Ectodermal cell (in vitro differentiated cells): ENCODE results near the gene XDH.

Source experiments
- H3K27ac ChIP-seq: 2 replicates; pipeline ENCODE4 v1.7.0; 2013; ENCODE audit warnings: mild to moderate bottlenecking, low read depth, low read length; ENCODE audit not compliant: insufficient read depth, poor library complexity, severe bottlenecking
- H3K27me3 ChIP-seq: 2 replicates; pipeline ENCODE4 v1.7.0; 2013; ENCODE audit warnings: mild to moderate bottlenecking, low read length; ENCODE audit not compliant: insufficient read depth, control insufficient read depth, poor library complexity, severe bottlenecking
- H3K36me3 ChIP-seq: one replicate; pipeline ENCODE4 v1.7.0; 2013; ENCODE audit warnings: low read length; ENCODE audit not compliant: control insufficient read depth, insufficient read depth
- H3K4me1 ChIP-seq: one replicate; pipeline ENCODE4 v1.7.0; 2013; ENCODE audit warnings: low read length; ENCODE audit not compliant: control insufficient read depth, insufficient read depth
- H3K4me3 ChIP-seq: 2 replicates; pipeline ENCODE4 v1.7.0; 2013; ENCODE audit warnings: low read depth, low read length, control low read depth; ENCODE audit not compliant: insufficient read depth
- H3K9me3 ChIP-seq: 2 replicates; pipeline ENCODE4 v1.7.0; 2013; ENCODE audit warnings: mild to moderate bottlenecking, low read length, moderate library complexity; ENCODE audit not compliant: control insufficient read depth
- WGBS, 2 experiments: methylation state at CpG; one replicate each; pipeline ENCODE4 v1.1.7; 2013; ENCODE audit warnings: missing lambda C conversion rate in 2 of 2; 5-methylcytosine and 5-hydroxymethylcytosine counted together

The XDH gene

DNA sequence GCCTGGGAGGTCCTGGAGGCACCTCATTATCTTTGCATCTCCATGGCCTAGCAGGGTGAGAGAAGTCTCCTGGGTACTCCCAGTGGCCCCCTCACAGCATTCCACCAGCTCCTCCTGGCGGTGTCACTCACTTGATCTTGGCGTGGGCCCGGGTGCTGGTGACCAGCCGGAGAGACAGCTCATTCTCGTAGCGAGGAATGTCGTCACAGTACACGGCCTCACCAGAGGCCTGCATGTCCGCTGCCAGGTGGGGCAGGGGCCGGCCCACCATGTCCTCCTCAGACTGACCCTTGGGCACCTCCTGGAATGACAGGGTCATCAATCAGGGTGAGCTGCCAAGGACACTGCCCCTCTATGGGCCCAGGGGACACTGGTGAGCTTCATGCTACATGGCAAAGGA is 42.4 kb downstream of the XDH start:
- Histone ChIP-seq H3K27me3 (no peaks in the 10 kb centered on the region), H3K36me3 (no peaks in the 10 kb centered on the region)
- WGBS, 2 experiments: 94 to 95% methylated on average over 10 of the region's 10 CpGs

DNA sequence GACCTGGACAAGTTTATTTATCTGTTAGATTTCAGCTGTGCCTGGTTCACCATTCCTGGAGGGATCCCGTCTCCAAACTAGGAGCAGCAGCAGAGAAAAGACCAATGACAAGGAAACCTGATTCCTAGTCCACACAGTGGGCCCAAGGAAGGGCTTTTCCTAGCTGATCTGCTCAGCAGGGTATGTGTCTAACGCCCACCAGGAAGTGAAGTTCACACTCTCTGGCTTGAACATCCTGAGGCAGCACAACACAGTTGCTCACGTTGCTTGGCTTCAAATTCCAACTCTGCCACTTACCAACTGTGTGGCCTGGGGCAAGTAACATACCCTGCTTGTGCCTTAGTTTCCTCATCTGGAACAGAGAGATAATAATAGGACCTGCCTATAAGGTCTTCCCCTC is 42.9 kb downstream of the XDH start:
- no peaks in the 10 kb centered on the region for H3K27me3 ChIP-seq
- H3K4me3 ChIP-seq: no peak overlapping the region
- no peaks in the 10 kb centered on the region for H3K9me3 ChIP-seq
- no peaks in the 10 kb centered on the region for H3K36me3 ChIP-seq
- H3K4me1 ChIP-seq: no peaks in the 10 kb centered on the region
- no peak overlapping the region for H3K27ac ChIP-seq
- 84 to 90% methylated on average over 3 of the region's 3 CpGs for WGBS, 2 experiments

More for the DNA sequence above, 42.4 kb downstream of the XDH start:
- Histone ChIP-seq H3K4me1 (no peaks in the 10 kb centered on the region), H3K9me3 (no peaks in the 10 kb centered on the region), H3K4me3 (no peak overlapping the region), H3K27ac (no peak overlapping the region)

DNA sequence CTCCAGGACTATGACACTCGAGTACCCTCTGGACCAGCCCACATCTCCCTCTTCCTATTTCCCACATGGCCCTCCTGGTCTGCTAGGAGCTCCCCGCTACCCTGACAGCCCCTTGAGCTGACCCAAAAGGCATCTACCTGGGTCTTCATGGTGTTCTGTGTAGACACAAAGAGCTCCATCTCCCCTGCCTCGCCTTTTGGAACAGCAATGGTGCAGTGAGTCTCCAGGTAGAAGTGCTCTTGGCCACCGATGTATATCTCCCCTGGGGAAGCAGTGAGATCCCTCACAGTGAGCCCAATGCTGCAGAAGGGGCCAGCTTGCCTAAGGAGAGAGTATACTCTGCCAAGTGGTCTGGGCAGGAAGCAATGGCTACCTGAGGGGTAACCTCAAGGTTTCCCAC is 47.8 kb downstream of the XDH start:
- 93 to 97% methylated on average over 4 of the region's 4 CpGs for WGBS, 2 experiments
- H3K27ac ChIP-seq: no peak overlapping the region

DNA sequence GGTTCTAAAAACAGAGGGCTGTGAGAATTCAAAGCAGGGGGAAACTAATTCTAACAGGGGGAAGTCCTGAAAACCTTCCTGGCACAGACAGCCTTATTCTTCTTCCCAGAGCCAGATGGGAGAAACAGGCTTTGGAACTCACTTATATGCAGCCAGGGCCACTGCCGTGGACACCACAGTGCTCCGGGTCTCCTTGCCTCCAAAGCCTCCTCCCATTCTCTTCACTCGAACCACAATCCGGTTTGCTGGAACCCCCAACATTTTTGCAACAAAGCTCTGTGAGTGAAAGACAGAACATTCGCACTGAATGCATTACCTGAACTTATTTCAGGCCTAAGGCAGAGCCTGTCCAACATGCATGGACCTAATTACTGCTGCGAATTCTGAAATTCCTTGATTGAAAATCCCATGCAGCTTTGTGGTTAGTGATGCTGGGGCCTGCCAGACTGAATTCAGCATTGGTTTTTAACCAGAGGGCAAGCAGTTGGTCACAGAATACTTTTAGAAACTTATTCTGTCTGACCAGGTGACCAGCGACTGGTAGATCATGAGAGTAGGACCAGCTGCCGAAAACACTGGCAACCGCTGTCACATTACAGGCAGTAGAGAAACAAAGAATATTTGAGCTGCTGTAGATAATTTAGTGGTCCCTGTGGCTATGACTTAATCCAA is 48.6 kb downstream of the XDH start:
- Histone ChIP-seq H3K4me1 (no peaks in the 10 kb centered on the region), H3K27me3 (no peaks in the 10 kb centered on the region), H3K4me3 (no peak overlapping the region), H3K36me3 (no peaks in the 10 kb centered on the region), H3K9me3 (no peaks in the 10 kb centered on the region), H3K27ac (no peak overlapping the region)
- 94 to 96% methylated on average over 9 of the region's 9 CpGs for WGBS, 2 experiments

More for the DNA sequence above, 47.8 kb downstream of the XDH start:
- H3K36me3 ChIP-seq: no peaks in the 10 kb centered on the region
- no peaks in the 10 kb centered on the region for H3K9me3 ChIP-seq
- no peaks in the 10 kb centered on the region for H3K4me1 ChIP-seq
- no peaks in the 10 kb centered on the region for H3K27me3 ChIP-seq
- H3K4me3 ChIP-seq: no peak overlapping the region

DNA sequence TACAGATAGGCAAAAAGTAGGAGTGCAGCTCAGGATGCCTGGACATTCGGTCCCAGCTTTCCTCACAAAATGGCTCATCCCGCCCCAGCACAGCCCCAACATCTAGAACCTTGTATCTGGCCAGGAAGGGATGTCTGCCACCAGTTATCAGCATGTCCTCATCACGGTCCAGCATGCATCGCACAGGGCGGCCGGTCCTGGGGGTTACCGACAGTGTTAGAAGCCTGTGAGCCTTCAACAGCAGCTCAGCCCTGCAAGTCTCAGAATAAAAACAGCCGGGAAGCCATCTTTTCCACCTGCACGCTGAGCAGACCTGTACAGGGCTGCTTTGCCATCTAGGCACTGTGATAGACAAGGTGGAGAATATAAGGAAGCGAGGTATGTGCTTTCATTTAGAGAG is 49.2 kb downstream of the XDH start:
- 92 to 94% methylated on average over 10 of the region's 10 CpGs for WGBS, 2 experiments
- Histone ChIP-seq H3K27me3 (no peaks in the 10 kb centered on the region), H3K36me3 (no peaks in the 10 kb centered on the region), H3K27ac (no peak overlapping the region), H3K4me1 (no peaks in the 10 kb centered on the region), H3K9me3 (no peaks in the 10 kb centered on the region), H3K4me3 (no peak overlapping the region)

DNA sequence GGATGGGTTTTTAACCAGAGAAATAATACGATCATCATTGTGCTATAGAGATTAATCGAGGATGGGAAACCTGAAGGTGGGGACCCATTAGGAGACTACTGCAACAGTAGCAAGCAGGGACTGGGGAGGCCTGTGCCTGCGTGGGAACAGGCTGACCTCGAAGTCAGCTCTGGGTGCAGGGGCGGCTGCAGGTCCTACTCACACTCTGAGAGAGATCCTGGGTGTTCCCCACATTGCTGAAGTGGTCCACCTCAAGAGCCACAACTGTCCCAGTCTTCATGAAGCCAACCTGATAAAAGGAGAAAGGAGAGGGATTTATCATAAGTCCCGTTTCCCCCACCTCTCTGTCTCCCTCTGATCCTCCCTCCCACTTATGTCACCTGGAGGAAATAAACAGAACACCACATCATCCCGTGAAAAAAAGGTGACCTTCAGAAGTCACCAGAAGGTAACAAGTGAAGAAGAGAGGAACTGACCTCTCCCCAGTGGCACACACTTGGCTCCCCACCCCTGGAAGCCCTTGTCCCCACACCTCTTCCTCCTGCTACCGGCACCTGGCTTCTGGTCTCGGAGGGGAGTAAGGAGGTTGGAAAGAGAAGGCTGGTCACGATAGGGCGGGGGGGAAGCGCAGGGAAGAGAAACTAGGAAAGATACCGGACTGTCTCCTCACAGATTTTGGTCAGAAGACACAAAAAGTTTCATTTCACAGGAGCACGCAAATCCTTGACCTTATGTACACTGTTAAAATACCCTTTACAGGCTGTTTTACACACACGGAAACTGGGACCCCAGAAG is 50.4 kb downstream of the XDH start:
- Histone ChIP-seq H3K9me3 (no peaks in the 10 kb centered on the region), H3K27me3 (no peaks in the 10 kb centered on the region), H3K36me3 (no peaks in the 10 kb centered on the region), H3K4me3 (no peak overlapping the region), H3K4me1 (no peaks in the 10 kb centered on the region), H3K27ac (no peak overlapping the region)
- WGBS, 2 experiments: 90 to 92% methylated on average over 13 to 14 of the region's 15 CpGs

DNA sequence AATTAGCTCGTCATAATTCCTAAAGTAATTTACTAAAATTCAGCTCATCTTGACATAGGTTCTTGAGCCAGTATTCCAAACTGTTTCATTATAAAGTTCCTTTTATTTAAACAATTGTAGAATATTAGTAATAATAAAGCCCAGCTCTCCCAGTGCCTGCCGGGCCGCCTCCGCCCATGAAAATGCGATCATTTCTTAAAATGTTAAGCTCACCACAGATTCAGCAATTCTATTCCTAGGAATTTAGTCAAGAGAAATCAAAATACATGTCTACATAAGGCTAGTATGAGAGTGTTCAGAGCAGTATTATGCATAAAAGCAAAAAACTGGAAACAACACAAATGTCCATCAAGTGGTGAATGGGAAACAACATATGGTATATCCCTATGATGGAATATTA is 52.0 kb downstream of the XDH start:
- Histone ChIP-seq H3K9me3 (no peaks in the 10 kb centered on the region), H3K4me1 (no peaks in the 10 kb centered on the region), H3K36me3 (no peaks in the 10 kb centered on the region), H3K4me3 (no peak overlapping the region), H3K27me3 (no peaks in the 10 kb centered on the region), H3K27ac (no peak overlapping the region)
- 94 to 99% methylated on average over 1 to 5 of the region's 5 CpGs for WGBS, 2 experiments

DNA sequence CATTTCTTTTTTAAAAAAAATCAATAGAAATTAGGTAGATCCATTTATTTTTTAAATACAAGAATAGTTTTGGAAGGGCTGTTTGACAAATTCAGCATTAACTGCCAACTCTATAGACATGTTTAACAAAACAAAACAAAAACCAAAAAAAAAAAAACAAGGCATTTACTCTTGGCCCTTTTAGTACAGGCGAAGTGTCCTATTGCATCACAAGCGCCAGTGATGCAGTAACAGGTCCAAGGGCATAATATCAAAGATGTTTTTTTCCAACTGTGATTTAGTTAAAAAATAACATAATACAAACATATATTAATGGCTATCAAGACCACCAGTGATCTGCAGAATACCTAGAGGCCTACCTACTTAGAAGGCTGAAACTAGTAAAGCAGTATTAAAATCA is 55.3 kb downstream of the XDH start:
- no peak overlapping the region for H3K27ac ChIP-seq
- H3K4me3 ChIP-seq: no peak overlapping the region
- no peaks in the 10 kb centered on the region for H3K9me3 ChIP-seq
- 96 to 100% methylated on average over 1 to 2 of the region's 2 CpGs for WGBS, 2 experiments
- H3K36me3 ChIP-seq: no peaks in the 10 kb centered on the region
- no peaks in the 10 kb centered on the region for H3K4me1 ChIP-seq
- no peaks in the 10 kb centered on the region for H3K27me3 ChIP-seq

DNA sequence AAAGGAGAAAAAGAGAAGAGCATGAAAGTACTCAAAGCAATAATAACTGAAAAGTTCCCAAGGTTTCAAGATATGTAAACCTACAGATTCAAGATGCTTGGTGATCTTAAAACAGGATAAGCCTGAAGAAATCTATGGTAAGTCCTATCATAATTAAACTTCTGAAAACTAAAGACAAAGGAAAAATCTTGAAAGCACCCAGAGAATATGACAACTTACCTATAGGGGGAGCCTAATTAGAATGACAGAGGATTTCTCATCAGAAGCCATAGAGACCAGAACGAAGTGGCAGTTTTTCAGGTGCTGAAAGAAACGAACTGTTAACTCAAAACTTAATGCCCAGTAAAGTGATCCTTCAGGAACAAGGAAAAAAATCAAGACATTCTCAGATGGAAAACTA is 59.7 kb downstream of the XDH start:
- Histone ChIP-seq H3K4me3 (no peak overlapping the region), H3K27me3 (no peaks in the 10 kb centered on the region), H3K4me1 (no peaks in the 10 kb centered on the region), H3K9me3 (no peaks in the 10 kb centered on the region), H3K36me3 (no peaks in the 10 kb centered on the region), H3K27ac (no peak overlapping the region)
- 47 to 49% methylated on average over 2 of the region's 2 CpGs for WGBS, 2 experiments

DNA sequence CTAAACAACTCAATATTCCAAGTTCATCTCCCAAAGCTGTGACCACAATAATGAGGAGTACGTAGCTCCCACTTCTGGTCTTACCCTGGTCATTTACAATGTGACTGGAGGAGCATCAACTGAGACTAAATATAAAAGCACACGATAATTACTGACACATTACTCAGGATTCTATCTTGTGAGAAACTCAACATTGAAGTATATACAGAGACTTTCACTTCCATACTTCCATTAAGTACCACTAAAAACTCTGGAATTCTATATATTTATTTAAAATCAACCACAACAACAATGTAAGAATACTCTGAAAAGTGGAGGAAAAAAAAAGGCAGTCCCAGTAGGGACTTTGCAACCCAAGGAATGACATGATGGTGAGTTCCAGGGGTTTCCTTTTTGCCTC is 61.4 kb downstream of the XDH start:
- no peak overlapping the region for H3K4me3 ChIP-seq
- H3K9me3 ChIP-seq: no peaks in the 10 kb centered on the region
- H3K36me3 ChIP-seq: no peaks in the 10 kb centered on the region
- H3K27ac ChIP-seq: no peak overlapping the region
- no peaks in the 10 kb centered on the region for H3K4me1 ChIP-seq
- WGBS, 2 experiments: 86 to 93% methylated on average over 2 of the region's 2 CpGs
- no peaks in the 10 kb centered on the region for H3K27me3 ChIP-seq
